HepG2 (cell line): Measurements from ENCODE around the gene CYP27B1. TPM values are rescaled to one million over a fixed set of nuclear protein-coding genes. Genes with fewer than 3 reads are reported as not detected.

Experiments
- CCAR2 ChIP-seq: fragments of 200-400 bp; formaldehyde crosslinking; optimal IDR thresholded peaks from 2 replicates; pipeline ENCODE3; 2018; ENCODE audit warnings: low read depth, mild to moderate bottlenecking, low read length, moderate library complexity
- FOXA3 ChIP-seq: IDR thresholded peaks from 2 replicates; pipeline ENCODE4 v1.6.1; 2016; ENCODE audit warnings: missing genetic modification reagents, missing compliant biosample characterization
- HDAC2 ChIP-seq: sonication (generic); formaldehyde crosslinking; IDR thresholded peaks from 2 replicates; pipeline ENCODE4 v1.4.0; 2020; ENCODE audit warnings: missing genetic modification reagents
- KDM3A ChIP-seq: IDR thresholded peaks from 2 replicates; pipeline ENCODE4 v1.6.1; 2018; ENCODE audit warnings: low read depth, missing compliant biosample characterization
- MED1 ChIP-seq: sonication (generic); formaldehyde crosslinking; IDR thresholded peaks from 2 replicates; pipeline ENCODE4 v1.4.0; 2020; ENCODE audit warnings: missing genetic modification reagents
- NFE2L1 ChIP-seq: sonication (generic); formaldehyde crosslinking; IDR thresholded peaks from 2 replicates; pipeline ENCODE4 v1.4.0; 2020; ENCODE audit warnings: missing genetic modification reagents, mild to moderate bottlenecking, borderline replicate concordance
- PPARG ChIP-seq: conservative IDR thresholded peaks from 2 replicates; pipeline ENCODE4 v1.6.1; 2016; ENCODE audit warnings: missing biosample characterization, missing genetic modification reagents
- RBM39 ChIP-seq: fragments of 200-400 bp; formaldehyde crosslinking; IDR thresholded peaks from one replicate; pipeline ENCODE4 v1.6.1; 2018; ENCODE audit warnings: antibody characterized with exemption, mild to moderate bottlenecking, low read depth, low read length; ENCODE audit not compliant: poor library complexity, severe bottlenecking
- YY1 ChIP-seq: IDR thresholded peaks from 2 replicates; pipeline ENCODE4 v1.6.1; 2011; ENCODE audit warnings: low read length, low read depth, moderate library complexity, mild to moderate bottlenecking; ENCODE audit not compliant: insufficient read depth, insufficient replicate concordance
- ZNF296 ChIP-seq: sonication (generic); formaldehyde crosslinking; conservative IDR thresholded peaks from 2 replicates; pipeline ENCODE4 v1.5.0; 2020; ENCODE audit warnings: mild to moderate bottlenecking, missing genetic modification reagents
- ZNF552 ChIP-seq: sonication (generic); formaldehyde crosslinking; IDR thresholded peaks from 2 replicates; pipeline ENCODE4 v1.9.0; 2022; ENCODE audit warnings: missing genetic modification reagents, mild to moderate bottlenecking, borderline replicate concordance
- ZNF619 ChIP-seq: sonication (generic); formaldehyde crosslinking; IDR thresholded peaks from 2 replicates; pipeline ENCODE4 v1.4.0; 2020; ENCODE audit warnings: mild to moderate bottlenecking, missing genetic modification reagents
- ZNF749 ChIP-seq: sonication (generic); formaldehyde crosslinking; IDR thresholded peaks from 2 replicates; pipeline ENCODE4 v1.8.0; 2022; ENCODE audit warnings: mild to moderate bottlenecking, missing genetic modification reagents, moderate library complexity, borderline replicate concordance
- ZNF761 ChIP-seq: sonication (generic); formaldehyde crosslinking; conservative IDR thresholded peaks from 2 replicates; pipeline ENCODE4 v1.4.0; 2020; ENCODE audit warnings: mild to moderate bottlenecking, missing genetic modification reagents
- polyA plus RNA-seq, 8 experiments: library from polyadenylated mRNA; depleted of rRNA in 3 of 8; stranded (reverse) in 7 of 8; unstranded in 1 of 8; fragments of >200 nt; fragmentation: Illumina TruSeq in 4 of 8; extraction: Trizol in 4 of 8; gene quantifications; 2 replicates each; pipeline versions ENCODE4 v1.2.1 to v1.2.3, GENCODE V29; 2011 to 2016; ENCODE audit warnings: low read depth in 4 of 8, missing spikeins in 1 of 8, mixed read lengths in 1 of 8; ENCODE audit not compliant: insufficient read depth in 1 of 8
- total RNA-seq, 5 experiments: library from RNA; depleted of rRNA; stranded (reverse); fragments of >200 nt; fragmentation: Illumina TruSeq; extraction: Trizol; gene quantifications; 2 replicates each; pipeline ENCODE4 v1.2.3, GENCODE V29; 2016; ENCODE audit warnings: low read depth in 1 of 5
- TF ChIP-seq, protein P1 (sequence below): sonication (generic); formaldehyde crosslinking; IDR thresholded peaks from 2 replicates; pipeline ENCODE4 v1.5.0; 2020; ENCODE audit warnings: mild to moderate bottlenecking, missing genetic modification reagents, moderate library complexity
- TF ChIP-seq, protein P2 (sequence below): IDR thresholded peaks from 2 replicates; pipeline ENCODE4 v1.6.1; 2012; ENCODE audit warnings: inconsistent platforms
- TF ChIP-seq, protein P3 (sequence below): sonication (generic); formaldehyde crosslinking; IDR thresholded peaks from 2 replicates; pipeline ENCODE4 v1.4.0; 2020; ENCODE audit warnings: missing genetic modification reagents, borderline replicate concordance
- TF ChIP-seq, protein P4 (sequence below): sonication (generic); formaldehyde crosslinking; IDR thresholded peaks from 2 replicates; pipeline ENCODE4 v1.8.1; 2023; ENCODE audit warnings: mild to moderate bottlenecking, missing genetic modification reagents
- TF ChIP-seq, protein P5 (sequence below): IDR thresholded peaks from 2 replicates; pipeline ENCODE4 v1.6.1; 2016; ENCODE audit warnings: missing compliant biosample characterization, missing genetic modification reagents, borderline replicate concordance

The CYP27B1 gene
- total and polyA plus RNA-seq, 2 of the 13 experiments (the other 11 are each of a cell fraction or from before 2014, with no cell fraction given): 2.3 to 3.0 TPM

DNA sequence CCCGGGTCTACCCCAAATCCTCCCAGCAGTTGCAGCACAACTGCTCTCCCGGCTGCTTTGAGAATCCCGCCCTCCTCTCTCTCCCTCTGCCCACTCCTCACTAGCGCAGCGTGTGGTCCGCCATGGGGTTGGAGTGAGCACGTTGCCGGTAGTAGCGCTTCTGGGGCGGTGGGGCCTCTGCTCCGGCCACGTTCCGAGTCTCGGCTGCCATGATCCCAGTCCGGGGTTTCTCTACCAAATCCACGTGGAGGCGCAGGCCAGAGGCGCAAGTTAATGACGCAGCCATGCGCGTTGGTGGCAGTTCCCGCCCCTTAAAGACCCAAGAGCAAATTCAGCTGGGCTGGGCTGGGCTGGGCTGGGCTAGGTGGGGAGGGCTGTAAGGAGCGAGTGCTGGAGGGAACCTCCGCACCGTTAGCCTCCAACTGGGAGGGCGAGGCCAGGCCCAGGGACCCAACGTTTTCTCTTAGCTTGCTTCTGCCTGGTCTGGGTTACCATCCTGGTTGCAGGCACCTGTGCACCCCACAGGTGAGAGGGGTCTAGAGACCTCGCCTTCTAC is 5.1 kb upstream of the CYP27B1 start, which contains the start of gene METTL1 (continued):
- TF ChIP-seq, protein P1, sequence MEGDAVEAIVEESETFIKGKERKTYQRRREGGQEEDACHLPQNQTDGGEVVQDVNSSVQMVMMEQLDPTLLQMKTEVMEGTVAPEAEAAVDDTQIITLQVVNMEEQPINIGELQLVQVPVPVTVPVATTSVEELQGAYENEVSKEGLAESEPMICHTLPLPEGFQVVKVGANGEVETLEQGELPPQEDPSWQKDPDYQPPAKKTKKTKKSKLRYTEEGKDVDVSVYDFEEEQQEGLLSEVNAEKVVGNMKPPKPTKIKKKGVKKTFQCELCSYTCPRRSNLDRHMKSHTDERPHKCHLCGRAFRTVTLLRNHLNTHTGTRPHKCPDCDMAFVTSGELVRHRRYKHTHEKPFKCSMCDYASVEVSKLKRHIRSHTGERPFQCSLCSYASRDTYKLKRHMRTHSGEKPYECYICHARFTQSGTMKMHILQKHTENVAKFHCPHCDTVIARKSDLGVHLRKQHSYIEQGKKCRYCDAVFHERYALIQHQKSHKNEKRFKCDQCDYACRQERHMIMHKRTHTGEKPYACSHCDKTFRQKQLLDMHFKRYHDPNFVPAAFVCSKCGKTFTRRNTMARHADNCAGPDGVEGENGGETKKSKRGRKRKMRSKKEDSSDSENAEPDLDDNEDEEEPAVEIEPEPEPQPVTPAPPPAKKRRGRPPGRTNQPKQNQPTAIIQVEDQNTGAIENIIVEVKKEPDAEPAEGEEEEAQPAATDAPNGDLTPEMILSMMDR (CRISPR knock-in tag): peak; percentile 39; the same call in 1 of the 2 replicates
- TF ChIP-seq MED1 (CRISPR knock-in tag) (peak; percentile 71), FOXA3 (CRISPR knock-in tag) (peak; percentile 56; the same call in 1 of the 2 replicates), PPARG (CRISPR knock-in tag) (0 out of 2 replicates have a peak, but pooled peaks have one; percentile 13), ZNF749 (CRISPR knock-in tag) (0 out of 2 replicates have a peak, but pooled peaks have one; percentile 5), ZNF552 (CRISPR knock-in tag) (peak; percentile 49), ZNF296 (no peak; the same call in 1 of the 2 replicates), ZNF761 (CRISPR knock-in tag) (peak; percentile 70), YY1 (peak; percentile 93), ZNF619 (CRISPR knock-in tag) (peak; percentile 90; the same call in 1 of the 2 replicates), NFE2L1 (CRISPR knock-in tag) (no peak), RBM39 (peak; percentile 62), HDAC2 (CRISPR knock-in tag) (peak; percentile 76; the same call in 1 of the 2 replicates), KDM3A (CRISPR knock-in tag) (peak; percentile 53; the same call in 1 of the 2 replicates), CCAR2 (no peak)
- TF ChIP-seq, protein P2, sequence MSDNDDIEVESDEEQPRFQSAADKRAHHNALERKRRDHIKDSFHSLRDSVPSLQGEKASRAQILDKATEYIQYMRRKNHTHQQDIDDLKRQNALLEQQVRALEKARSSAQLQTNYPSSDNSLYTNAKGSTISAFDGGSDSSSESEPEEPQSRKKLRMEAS: peak; percentile 100
- TF ChIP-seq, protein P3, sequence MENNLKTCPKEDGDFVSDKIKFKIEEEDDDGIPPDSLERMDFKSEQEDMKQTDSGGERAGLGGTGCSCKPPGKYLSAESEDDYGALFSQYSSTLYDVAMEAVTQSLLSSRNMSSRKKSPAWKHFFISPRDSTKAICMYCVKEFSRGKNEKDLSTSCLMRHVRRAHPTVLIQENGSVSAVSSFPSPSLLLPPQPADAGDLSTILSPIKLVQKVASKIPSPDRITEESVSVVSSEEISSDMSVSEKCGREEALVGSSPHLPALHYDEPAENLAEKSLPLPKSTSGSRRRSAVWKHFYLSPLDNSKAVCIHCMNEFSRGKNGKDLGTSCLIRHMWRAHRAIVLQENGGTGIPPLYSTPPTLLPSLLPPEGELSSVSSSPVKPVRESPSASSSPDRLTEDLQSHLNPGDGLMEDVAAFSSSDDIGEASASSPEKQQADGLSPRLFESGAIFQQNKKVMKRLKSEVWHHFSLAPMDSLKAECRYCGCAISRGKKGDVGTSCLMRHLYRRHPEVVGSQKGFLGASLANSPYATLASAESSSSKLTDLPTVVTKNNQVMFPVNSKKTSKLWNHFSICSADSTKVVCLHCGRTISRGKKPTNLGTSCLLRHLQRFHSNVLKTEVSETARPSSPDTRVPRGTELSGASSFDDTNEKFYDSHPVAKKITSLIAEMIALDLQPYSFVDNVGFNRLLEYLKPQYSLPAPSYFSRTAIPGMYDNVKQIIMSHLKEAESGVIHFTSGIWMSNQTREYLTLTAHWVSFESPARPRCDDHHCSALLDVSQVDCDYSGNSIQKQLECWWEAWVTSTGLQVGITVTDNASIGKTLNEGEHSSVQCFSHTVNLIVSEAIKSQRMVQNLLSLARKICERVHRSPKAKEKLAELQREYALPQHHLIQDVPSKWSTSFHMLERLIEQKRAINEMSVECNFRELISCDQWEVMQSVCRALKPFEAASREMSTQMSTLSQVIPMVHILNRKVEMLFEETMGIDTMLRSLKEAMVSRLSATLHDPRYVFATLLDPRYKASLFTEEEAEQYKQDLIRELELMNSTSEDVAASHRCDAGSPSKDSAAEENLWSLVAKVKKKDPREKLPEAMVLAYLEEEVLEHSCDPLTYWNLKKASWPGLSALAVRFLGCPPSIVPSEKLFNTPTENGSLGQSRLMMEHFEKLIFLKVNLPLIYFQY: peak; percentile 38; the same call in 1 of the 2 replicates
- TF ChIP-seq, protein P4, sequence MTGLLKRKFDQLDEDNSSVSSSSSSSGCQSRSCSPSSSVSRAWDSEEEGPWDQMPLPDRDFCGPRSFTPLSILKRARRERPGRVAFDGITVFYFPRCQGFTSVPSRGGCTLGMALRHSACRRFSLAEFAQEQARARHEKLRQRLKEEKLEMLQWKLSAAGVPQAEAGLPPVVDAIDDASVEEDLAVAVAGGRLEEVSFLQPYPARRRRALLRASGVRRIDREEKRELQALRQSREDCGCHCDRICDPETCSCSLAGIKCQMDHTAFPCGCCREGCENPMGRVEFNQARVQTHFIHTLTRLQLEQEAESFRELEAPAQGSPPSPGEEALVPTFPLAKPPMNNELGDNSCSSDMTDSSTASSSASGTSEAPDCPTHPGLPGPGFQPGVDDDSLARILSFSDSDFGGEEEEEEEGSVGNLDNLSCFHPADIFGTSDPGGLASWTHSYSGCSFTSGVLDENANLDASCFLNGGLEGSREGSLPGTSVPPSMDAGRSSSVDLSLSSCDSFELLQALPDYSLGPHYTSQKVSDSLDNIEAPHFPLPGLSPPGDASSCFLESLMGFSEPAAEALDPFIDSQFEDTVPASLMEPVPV (CRISPR knock-in tag): peak; percentile 66; the same call in 1 of the 2 replicates
- TF ChIP-seq, protein P5, sequence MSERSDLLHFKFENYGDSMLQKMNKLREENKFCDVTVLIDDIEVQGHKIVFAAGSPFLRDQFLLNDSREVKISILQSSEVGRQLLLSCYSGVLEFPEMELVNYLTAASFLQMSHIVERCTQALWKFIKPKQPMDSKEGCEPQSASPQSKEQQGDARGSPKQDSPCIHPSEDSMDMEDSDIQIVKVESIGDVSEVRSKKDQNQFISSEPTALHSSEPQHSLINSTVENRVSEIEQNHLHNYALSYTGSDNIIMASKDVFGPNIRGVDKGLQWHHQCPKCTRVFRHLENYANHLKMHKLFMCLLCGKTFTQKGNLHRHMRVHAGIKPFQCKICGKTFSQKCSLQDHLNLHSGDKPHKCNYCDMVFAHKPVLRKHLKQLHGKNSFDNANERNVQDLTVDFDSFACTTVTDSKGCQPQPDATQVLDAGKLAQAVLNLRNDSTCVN: peak; percentile 44
